Endothelial cell of umbilical vein (primary cell): ENCODE results near the gene SRRM4.

Source experiments
- CTCF ChIP-seq, 2 donors: IDR thresholded peaks; 1 replicate in 1 of 2; 2 replicates in 1 of 2; pipeline ENCODE4 v1.5.1; 2011; ENCODE audit warnings: low read length in 2 of 2, mild to moderate bottlenecking in 2 of 2, moderate library complexity in 2 of 2, control low read depth in 1 of 2, inconsistent platforms in 1 of 2, low read depth in 1 of 2; ENCODE audit not compliant: insufficient read depth in 1 of 2; ENCODE audit errors: extremely low read depth in 1 of 2
- EZH2 ChIP-seq: IDR thresholded peaks from 2 replicates; pipeline ENCODE4 v1.6.1; 2012; ENCODE audit warnings: borderline replicate concordance, low read depth, mild to moderate bottlenecking, moderate library complexity, low read length, inconsistent platforms; ENCODE audit not compliant: severe bottlenecking
- FOS ChIP-seq: IDR thresholded peaks from 2 replicates; pipeline ENCODE4 v1.6.1; 2011; ENCODE audit warnings: mild to moderate bottlenecking, low read length, moderate library complexity, borderline replicate concordance; ENCODE audit not compliant: insufficient read depth
- MAX ChIP-seq: IDR thresholded peaks from 2 replicates; pipeline ENCODE4 v1.6.1; 2011; ENCODE audit not compliant: insufficient read depth, insufficient read length
- MYC ChIP-seq: IDR thresholded peaks from one replicate; pipeline ENCODE4 v1.6.1; 2011; ENCODE audit warnings: mild to moderate bottlenecking, low read depth, low read length
- POLR2A ChIP-seq: IDR thresholded peaks from 2 replicates; pipeline ENCODE4 v1.6.1; 2012; ENCODE audit warnings: low read depth, mild to moderate bottlenecking, control low read depth, low read length
- POLR2AphosphoS5 ChIP-seq: IDR thresholded peaks from 2 replicates; pipeline ENCODE4 v1.6.1; 2012; ENCODE audit warnings: low read depth, mild to moderate bottlenecking, control low read depth, low read length, moderate library complexity; ENCODE audit not compliant: insufficient read depth

GRCh38 chr12:119122047-119122446 is 140.7 kb downstream of the SRRM4 start:
- TF ChIP-seq CTCF (IDR thresholded peaks at IDR 0.05; ENCODE audit: extremely low read depth in 1 of 2, insufficient read depth in 1 of 2, low read depth in 1 of 2, low read length in 2 of 2), result no peak
- no peak for TF ChIP-seq POLR2A
- no peak for TF ChIP-seq EZH2
- TF ChIP-seq POLR2AphosphoS5, result no peak
- TF ChIP-seq MAX, result no peak
- TF ChIP-seq FOS, result no peak
- TF ChIP-seq MYC, result no peak
